Endothelial cell of hepatic sinusoid (primary cell): Measurements from ENCODE around the gene OSER1.

Source experiments
- in situ Hi-C: cut with HindIII; loops from 2 replicates; pipeline ENCODE4 v1.10.0; 2017; ENCODE audit warnings: low sequenced_read_pairs

Gene OSER1

GRCh38 chr20:44182135-44182765 is 28.3 kb downstream of the OSER1 start:
- in situ Hi-C loops = no loop called here

- in situ Hi-C loops = no loop called here
Observed at GRCh38 chr20:44181611-44182010, 29.0 kb downstream of the OSER1 start.

GRCh38 chr20:44180814-44181213 is 29.8 kb downstream of the OSER1 start:
- in situ Hi-C loops = no loop called here

- in situ Hi-C loops = no loop called here
Observed at GRCh38 chr20:44176833-44177534, 33.6 kb downstream of the OSER1 start.

- in situ Hi-C loops = no loop called here
Observed at GRCh38 chr20:44174996-44175765, 35.4 kb downstream of the OSER1 start.

- in situ Hi-C loops = no loop called here
Observed at GRCh38 chr20:44173846-44174245, 36.7 kb downstream of the OSER1 start.

- in situ Hi-C loops = no loop called here
Observed at GRCh38 chr20:44173116-44173515, 37.5 kb downstream of the OSER1 start.

- in situ Hi-C loops = no loop called here
Observed at GRCh38 chr20:44172572-44172950, 38.0 kb downstream of the OSER1 start.

- in situ Hi-C loops = no loop called here
Observed at GRCh38 chr20:44171775-44172571, 38.6 kb downstream of the OSER1 start.

GRCh38 chr20:44170816-44171410 is 39.7 kb downstream of the OSER1 start:
- in situ Hi-C loops = no loop called here

- in situ Hi-C loops = no loop called here
Observed at GRCh38 chr20:44167736-44168135, 42.8 kb downstream of the OSER1 start.

GRCh38 chr20:44166477-44166876 is 44.1 kb downstream of the OSER1 start:
- in situ Hi-C loops = no loop called here

- in situ Hi-C loops = no loop called here
Observed at GRCh38 chr20:44166008-44166407, 44.6 kb downstream of the OSER1 start.

GRCh38 chr20:44160133-44160532 is 50.4 kb downstream of the OSER1 start:
- in situ Hi-C loops = no loop called here

GRCh38 chr20:44159711-44160110 is 50.9 kb downstream of the OSER1 start:
- in situ Hi-C loops = no loop called here

GRCh38 chr20:44159125-44159524 is 51.4 kb downstream of the OSER1 start:
- in situ Hi-C loops = no loop called here

- in situ Hi-C loops = no loop called here
Observed at GRCh38 chr20:44157061-44157460, 53.5 kb downstream of the OSER1 start.

- in situ Hi-C loops = no loop called here
Observed at GRCh38 chr20:44154521-44155001, 56.0 kb downstream of the OSER1 start.

- in situ Hi-C loops = no loop called here
Observed at GRCh38 chr20:44153636-44154043, 56.9 kb downstream of the OSER1 start.

- in situ Hi-C loops = no loop called here
Observed at GRCh38 chr20:44151621-44152416, 58.8 kb downstream of the OSER1 start.
